HCT116 (cell line): ENCODE results near the gene PIP5KL1.

Experiments used
- CEBPB ChIP-seq: IDR thresholded peaks from 2 replicates; pipeline ENCODE4 v1.6.1; 2012; ENCODE audit warnings: low read depth
- CTCF ChIP-seq, 3 experiments: fragments of 200-600 bp in 1 of 3; sonication (generic) in 1 of 3; IDR thresholded peaks in 2 of 3; conservative IDR thresholded peaks in 1 of 3; 2 replicates each; pipeline ENCODE4 v1.5.1; 2012 to 2017; ENCODE audit warnings: low read depth in 2 of 3, low read length in 2 of 3, antibody characterized with exemption in 1 of 3, borderline replicate concordance in 1 of 3, control low read depth in 1 of 3, mild to moderate bottlenecking in 1 of 3, mixed read lengths in 1 of 3, mixed run types in 1 of 3, moderate library complexity in 1 of 3; ENCODE audit not compliant: insufficient read depth in 1 of 3
- EGR1 ChIP-seq: IDR thresholded peaks from 2 replicates; pipeline ENCODE4 v1.6.1; 2012; ENCODE audit warnings: low read depth
- FOSL1 ChIP-seq: IDR thresholded peaks from 2 replicates; pipeline ENCODE4 v1.6.1; 2012; ENCODE audit warnings: low read depth
- MAX ChIP-seq: IDR thresholded peaks from 2 replicates; pipeline ENCODE4 v1.6.1; 2012
- POLR2A ChIP-seq: IDR thresholded peaks from 2 replicates; pipeline ENCODE4 v1.7.0; 2011; ENCODE audit warnings: borderline replicate concordance; ENCODE audit not compliant: insufficient read depth, insufficient read length; ENCODE audit errors: extremely low read depth
- POLR2AphosphoS5 ChIP-seq: IDR thresholded peaks from 2 replicates; pipeline ENCODE4 v1.6.1; 2011; ENCODE audit warnings: mild to moderate bottlenecking, low read depth, low read length, moderate library complexity
- SIN3A ChIP-seq: IDR thresholded peaks from 2 replicates; pipeline ENCODE4 v1.6.1; 2012; ENCODE audit warnings: low read depth
- YY1 ChIP-seq: IDR thresholded peaks from 2 replicates; pipeline ENCODE4 v1.6.1; 2011; ENCODE audit warnings: low read length, low read depth, moderate library complexity, mild to moderate bottlenecking; ENCODE audit not compliant: insufficient replicate concordance; ENCODE audit errors: extremely low read depth
- ZNF274 ChIP-seq: fragments of 200-500 bp; sonication (Bioruptor generic); IDR thresholded peaks from 2 replicates; pipeline ENCODE4 v1.6.1; 2014; ENCODE audit warnings: mild to moderate bottlenecking, low read depth, low read length, inconsistent platforms
- TF ChIP-seq, protein P1 (sequence below): IDR thresholded peaks from 2 replicates; pipeline ENCODE4 v1.6.1; 2011; ENCODE audit warnings: mild to moderate bottlenecking, low read length, moderate library complexity; ENCODE audit not compliant: insufficient replicate concordance; ENCODE audit errors: extremely low read depth

DNA sequence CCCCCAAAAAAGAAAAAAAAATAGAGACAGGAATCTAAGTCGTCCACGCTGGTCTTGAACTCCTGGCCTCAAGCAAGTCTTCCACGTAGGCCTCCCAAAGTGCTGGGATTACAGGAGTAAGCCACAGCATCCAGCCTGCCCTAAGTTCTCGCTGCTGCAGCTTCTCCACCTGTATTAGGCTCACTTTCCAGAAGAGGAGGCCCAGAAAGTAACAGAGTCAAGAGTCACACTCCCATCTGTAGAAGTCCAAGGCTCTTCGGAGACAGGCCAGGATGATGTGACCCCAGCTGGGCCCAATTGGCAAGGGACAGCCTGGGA lies 48.4 kb upstream of the PIP5KL1 start:
- TF ChIP-seq CEBPB (no peak), EGR1 (no peak), ZNF274 (no peak), MAX (no peak), CTCF (IDR thresholded peaks at IDR 0.05 in 2 of 3, conservative IDR thresholded peaks at IDR 0.05 in 1 of 3; ENCODE audit: borderline replicate concordance in 1 of 3, insufficient read depth in 1 of 3, low read depth in 2 of 3, low read length in 2 of 3) (no peak), POLR2AphosphoS5 (no peak), POLR2A (no peak), YY1 (no peak), SIN3A (no peak), FOSL1 (no peak)
- TF ChIP-seq, protein P1, sequence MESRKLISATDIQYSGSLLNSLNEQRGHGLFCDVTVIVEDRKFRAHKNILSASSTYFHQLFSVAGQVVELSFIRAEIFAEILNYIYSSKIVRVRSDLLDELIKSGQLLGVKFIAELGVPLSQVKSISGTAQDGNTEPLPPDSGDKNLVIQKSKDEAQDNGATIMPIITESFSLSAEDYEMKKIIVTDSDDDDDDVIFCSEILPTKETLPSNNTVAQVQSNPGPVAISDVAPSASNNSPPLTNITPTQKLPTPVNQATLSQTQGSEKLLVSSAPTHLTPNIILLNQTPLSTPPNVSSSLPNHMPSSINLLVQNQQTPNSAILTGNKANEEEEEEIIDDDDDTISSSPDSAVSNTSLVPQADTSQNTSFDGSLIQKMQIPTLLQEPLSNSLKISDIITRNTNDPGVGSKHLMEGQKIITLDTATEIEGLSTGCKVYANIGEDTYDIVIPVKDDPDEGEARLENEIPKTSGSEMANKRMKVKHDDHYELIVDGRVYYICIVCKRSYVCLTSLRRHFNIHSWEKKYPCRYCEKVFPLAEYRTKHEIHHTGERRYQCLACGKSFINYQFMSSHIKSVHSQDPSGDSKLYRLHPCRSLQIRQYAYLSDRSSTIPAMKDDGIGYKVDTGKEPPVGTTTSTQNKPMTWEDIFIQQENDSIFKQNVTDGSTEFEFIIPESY, result no peak
